Measurements from ENCODE around the gene DHX16. TPM values are rescaled to one million over a fixed set of nuclear protein-coding genes. Genes with fewer than 3 reads are reported as not detected.
"Not testable (repeated sequence)": the region's sequence is repeated elsewhere in the genome, so short reads cannot be mapped to it uniquely, and the experiment has no call there.

Gene DHX16
- total and polyA plus RNA-seq, 4 donors: 12.8 to 34.0 (median 23.7) TPM

DNA sequence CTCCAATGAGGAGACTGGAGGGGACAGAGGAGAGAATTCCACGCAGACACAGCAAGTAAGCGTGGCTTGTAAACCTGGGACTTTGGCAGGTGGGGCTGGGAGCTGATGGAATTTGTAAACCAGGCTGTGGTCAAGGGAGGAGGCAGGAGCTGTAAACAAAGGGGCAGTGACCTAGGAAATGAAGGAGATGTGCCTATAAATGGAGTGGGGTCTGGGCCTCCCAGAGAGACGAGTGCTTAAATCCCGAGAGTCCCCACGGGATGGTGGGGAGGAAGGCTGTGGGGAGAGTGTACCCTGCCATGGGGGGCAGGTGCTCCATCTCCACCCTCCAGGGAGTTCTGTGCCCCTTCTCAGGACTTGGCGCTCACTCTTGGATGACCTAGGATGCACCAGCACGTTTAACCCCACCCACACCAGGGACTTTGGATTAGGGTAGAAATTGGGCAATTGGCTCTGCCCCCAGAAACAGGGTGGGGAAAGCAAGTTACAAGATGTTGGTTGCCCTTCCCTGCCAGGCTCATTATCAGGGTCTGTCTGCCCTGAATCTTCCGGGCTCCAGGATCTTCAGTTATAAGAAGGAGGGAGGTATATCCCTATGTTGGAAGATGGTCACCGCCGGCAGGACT lies 4.0 kb upstream of the DHX16 start:
- 79 to 84% methylated on average over 10 of the region's 10 CpGs for WGBS, 2 donors
- H3K4me1 ChIP-seq (ENCODE audit: control insufficient read depth in 1 of 2, insufficient read depth in 2 of 2, low read length in 2 of 2): peaks cover 0 to 2% of the 10 kb centered on the region in 2 donors

DNA sequence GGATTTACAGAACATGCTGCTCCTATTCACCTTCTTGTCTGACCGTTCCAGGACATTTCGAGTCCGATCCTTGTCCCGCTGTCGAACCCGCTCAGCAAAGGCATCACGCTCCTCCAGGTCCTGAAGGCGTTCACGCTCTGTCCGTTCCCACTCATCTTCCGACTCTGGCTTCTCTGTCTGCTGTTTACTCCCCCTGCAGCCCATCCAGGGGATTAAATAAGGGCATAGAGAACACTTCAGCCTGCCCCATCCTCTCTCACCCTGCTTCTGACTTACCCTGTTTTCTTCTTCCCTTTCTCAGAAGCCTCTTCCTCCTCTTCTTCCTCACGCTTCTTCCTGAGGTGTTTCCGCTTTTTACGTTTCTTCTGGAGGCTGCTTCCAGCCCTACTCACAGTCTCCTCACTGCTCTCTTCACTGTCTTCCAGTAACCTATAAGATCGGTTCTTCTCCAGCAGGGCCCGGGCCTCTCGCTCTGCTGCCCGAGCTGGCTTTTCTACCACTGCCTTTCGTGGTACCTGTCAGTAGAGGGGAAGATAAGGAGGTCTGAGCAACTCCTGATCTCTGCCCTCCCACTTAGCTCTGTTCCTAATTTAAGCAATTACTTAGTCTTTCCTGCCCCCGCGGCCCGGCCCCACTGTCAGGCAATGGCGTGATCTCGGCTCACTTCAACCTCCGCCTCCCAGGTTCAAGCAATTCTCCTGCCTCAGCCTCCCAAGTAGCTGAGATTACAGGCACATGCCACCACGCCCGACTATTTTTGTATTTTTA lies 1.9 kb downstream of the DHX16 start:
- intact Hi-C loops (cut with DNase I): loop anchor here (5.0 to 10.0 kb wide), 3 partner anchors 44 to 204 kb away; partner anchors contain the start of genes ATAT1 (in 1 of the 2), MRPS18B (in 1 of the 2) and PPP1R10 (in 1 of the 2)
- Histone ChIP-seq H3K9me3 (ENCODE audit: control insufficient read depth, low read length) (no peaks in the 10 kb centered on the region), H3K27me3 (ENCODE audit: control insufficient read depth in 1 of 2, insufficient read depth in 2 of 2, low read length in 1 of 2) (no peaks in the 10 kb centered on the region), H3K4me3 (ENCODE audit: low read length in 2 of 2) (no peak overlapping the region), H3K4me1 (ENCODE audit: control insufficient read depth in 1 of 2, insufficient read depth in 2 of 2, low read length in 2 of 2) (no peaks in the 10 kb centered on the region), H3K27ac (ENCODE audit: low read depth in 1 of 2, low read length in 2 of 2) (no peak overlapping the region), H3K36me3 (ENCODE audit: control insufficient read depth in 1 of 2, insufficient read depth in 2 of 2, low read length in 1 of 2) (peaks cover 3 to 4% of the 10 kb centered on the region in 2 donors)
- ATAC-seq (ENCODE audit: low FRiP score) (no peak), DNase-seq (no peak)
- 87% methylated on average over 27 of the region's 27 CpGs for WGBS, 2 donors

More for the DNA sequence above, 4.0 kb upstream of the DHX16 start:
- DNase-seq: peak in 1 of 2 donors; percentile 17
- Histone ChIP-seq H3K4me3 (ENCODE audit: low read length in 2 of 2) (no peak overlapping the region), H3K9me3 (ENCODE audit: control insufficient read depth, low read length) (no peaks in the 10 kb centered on the region), H3K27me3 (ENCODE audit: control insufficient read depth in 1 of 2, insufficient read depth in 2 of 2, low read length in 1 of 2) (no peaks in the 10 kb centered on the region), H3K36me3 (ENCODE audit: control insufficient read depth in 1 of 2, insufficient read depth in 2 of 2, low read length in 1 of 2) (peaks cover 3 to 5% of the 10 kb centered on the region in 2 donors), H3K27ac (ENCODE audit: low read depth in 1 of 2, low read length in 2 of 2) (no peak overlapping the region)
- intact Hi-C loops (cut with DNase I): loop anchor here in 1 of 2 donors (10.0 kb wide), 1 partner anchor 198 kb away; no protein-coding TSS in a partner anchor
- ATAC-seq (ENCODE audit: low FRiP score): no peak

DNA sequence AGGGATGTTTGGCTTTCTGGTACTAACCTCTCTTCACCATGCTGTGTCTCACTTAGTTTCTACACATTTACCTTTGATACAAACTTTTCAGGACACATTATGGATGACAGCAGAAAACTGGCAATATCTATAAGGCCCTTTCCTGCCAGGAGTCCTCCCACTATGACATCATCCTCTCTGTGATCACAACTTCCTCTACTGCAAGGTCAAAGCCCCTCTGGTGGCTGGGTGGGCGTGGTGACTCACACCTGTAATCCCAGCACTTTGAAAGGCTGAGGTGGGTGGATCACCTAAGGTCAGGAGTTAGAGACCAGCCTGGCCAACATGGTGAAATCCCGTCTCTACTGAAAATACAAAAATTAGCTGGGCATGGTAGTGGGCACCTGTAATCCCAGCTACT lies 6.5 kb downstream of the DHX16 start:
- H3K4me3 ChIP-seq (ENCODE audit: low read length in 2 of 2); intact Hi-C loops (cut with DNase I); DNase-seq; H3K9me3 ChIP-seq (ENCODE audit: control insufficient read depth, low read length); H3K27me3 ChIP-seq (ENCODE audit: control insufficient read depth in 1 of 2, insufficient read depth in 2 of 2, low read length in 1 of 2); H3K4me1 ChIP-seq (ENCODE audit: control insufficient read depth in 1 of 2, insufficient read depth in 2 of 2, low read length in 2 of 2); H3K27ac ChIP-seq (ENCODE audit: low read depth in 1 of 2, low read length in 2 of 2); ATAC-seq (ENCODE audit: low FRiP score): not testable (repeated sequence)
- H3K36me3 ChIP-seq (ENCODE audit: control insufficient read depth in 1 of 2, insufficient read depth in 2 of 2, low read length in 1 of 2): peaks cover 13 to 16% of the 10 kb centered on the region in 2 donors
- WGBS, 2 donors: 79 to 85% methylated on average over 2 of the region's 2 CpGs

DNA sequence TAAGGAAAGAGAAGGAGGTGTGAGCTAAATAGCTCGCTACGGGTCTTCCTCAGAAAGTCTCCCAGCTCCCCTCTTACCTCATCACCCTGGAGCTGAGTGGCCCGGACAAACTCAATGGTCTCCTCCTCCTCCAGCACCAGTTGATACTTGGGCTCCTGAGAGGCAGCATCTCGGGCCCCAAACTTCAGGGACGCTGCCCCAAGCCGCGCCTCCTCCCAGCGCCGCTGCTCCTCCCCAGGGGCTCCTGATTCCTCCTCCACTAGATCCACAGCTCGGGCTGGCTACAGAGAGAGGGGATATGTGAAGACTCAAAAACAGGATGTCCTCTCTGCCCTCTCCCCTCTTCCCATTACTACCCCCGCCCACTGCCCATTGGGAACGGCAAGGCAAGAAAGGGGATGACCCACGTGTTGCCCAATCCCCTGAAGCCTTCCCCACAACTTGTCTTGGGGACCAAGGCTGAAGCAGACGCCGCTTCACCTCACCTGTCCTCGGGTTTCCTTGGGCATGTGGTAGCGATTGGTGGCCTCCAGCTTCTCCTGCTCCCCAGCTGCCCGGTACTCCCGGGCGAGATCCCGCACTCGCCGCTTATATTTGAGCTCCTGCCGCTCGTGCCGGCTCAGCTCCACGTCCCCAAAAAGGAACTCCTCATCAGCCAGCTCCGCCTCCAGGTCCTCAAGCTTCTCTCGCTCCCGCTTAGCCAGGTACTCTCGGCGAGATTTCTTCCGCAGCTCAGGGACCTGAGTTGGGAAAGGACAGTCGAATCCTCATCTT lies 7.6 kb downstream of the DHX16 start:
- ATAC-seq (ENCODE audit: low FRiP score): no peak
- Histone ChIP-seq H3K9me3 (ENCODE audit: control insufficient read depth, low read length) (no peaks in the 10 kb centered on the region), H3K4me3 (ENCODE audit: low read length in 2 of 2) (no peak overlapping the region), H3K4me1 (ENCODE audit: control insufficient read depth in 1 of 2, insufficient read depth in 2 of 2, low read length in 2 of 2) (no peaks in the 10 kb centered on the region), H3K27ac (ENCODE audit: low read depth in 1 of 2, low read length in 2 of 2) (no peak overlapping the region), H3K36me3 (ENCODE audit: control insufficient read depth in 1 of 2, insufficient read depth in 2 of 2, low read length in 1 of 2) (peaks cover 11 to 13% of the 10 kb centered on the region in 2 donors), H3K27me3 (ENCODE audit: control insufficient read depth in 1 of 2, insufficient read depth in 2 of 2, low read length in 1 of 2) (no peaks in the 10 kb centered on the region)
- 91 to 92% methylated on average over 34 of the region's 34 CpGs for WGBS, 2 donors
- intact Hi-C loops (cut with DNase I): no loop called here
- DNase-seq: no peak

DNA sequence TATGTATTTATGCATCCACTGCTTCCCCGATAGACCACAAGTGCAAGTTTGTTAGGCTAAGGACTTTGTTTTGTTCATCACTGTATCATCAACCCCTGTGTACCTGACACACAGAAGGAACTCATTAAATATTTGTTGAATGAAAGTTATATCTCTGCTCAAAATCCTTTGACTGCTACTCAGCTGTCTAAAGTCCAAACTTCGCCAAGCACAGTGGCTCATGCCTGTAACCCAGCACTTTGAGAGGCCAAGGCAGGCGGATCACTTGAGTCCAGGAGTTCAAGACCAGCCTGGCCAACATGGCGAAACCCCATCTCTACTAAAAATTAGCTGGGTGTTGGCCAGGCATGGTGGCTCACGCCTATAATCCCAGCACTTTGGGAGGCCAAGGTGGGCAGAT lies 14.9 kb downstream of the DHX16 start:
- DNase-seq; intact Hi-C loops (cut with DNase I); H3K4me1 ChIP-seq (ENCODE audit: control insufficient read depth in 1 of 2, insufficient read depth in 2 of 2, low read length in 2 of 2); ATAC-seq (ENCODE audit: low FRiP score); H3K27me3 ChIP-seq (ENCODE audit: control insufficient read depth in 1 of 2, insufficient read depth in 2 of 2, low read length in 1 of 2); H3K9me3 ChIP-seq (ENCODE audit: control insufficient read depth, low read length); H3K27ac ChIP-seq (ENCODE audit: low read depth in 1 of 2, low read length in 2 of 2); H3K4me3 ChIP-seq (ENCODE audit: low read length in 2 of 2): not testable (repeated sequence)
- 89 to 93% methylated on average over 5 of the region's 5 CpGs for WGBS, 2 donors
- H3K36me3 ChIP-seq (ENCODE audit: control insufficient read depth in 1 of 2, insufficient read depth in 2 of 2, low read length in 1 of 2): peaks cover 9 to 15% of the 10 kb centered on the region in 2 donors

DNA sequence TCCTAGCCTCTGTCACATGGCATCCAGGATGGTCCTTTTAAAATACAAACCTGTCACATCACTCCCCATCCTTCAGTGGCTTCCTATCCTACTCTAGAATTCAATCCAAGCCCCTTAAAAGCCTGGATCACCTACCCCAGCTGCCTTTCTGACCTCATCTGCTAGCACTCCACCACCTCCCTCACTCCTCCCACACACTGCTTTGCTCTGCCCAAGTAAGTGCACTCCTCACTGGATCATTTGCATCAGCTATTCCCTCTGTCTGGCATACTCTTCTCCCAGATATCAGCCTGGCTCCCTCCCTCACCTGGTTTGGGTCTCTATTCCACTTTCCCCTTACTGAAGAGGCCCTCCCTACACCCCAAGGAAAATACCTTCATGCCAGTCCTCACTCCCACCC lies 15.4 kb downstream of the DHX16 start:
- intact Hi-C loops (cut with DNase I): no loop called here
- ATAC-seq (ENCODE audit: low FRiP score) (no peak), DNase-seq (no peak)
- Histone ChIP-seq H3K9me3 (ENCODE audit: control insufficient read depth, low read length) (no peaks in the 10 kb centered on the region), H3K27ac (ENCODE audit: low read depth in 1 of 2, low read length in 2 of 2) (no peak overlapping the region), H3K4me1 (ENCODE audit: control insufficient read depth in 1 of 2, insufficient read depth in 2 of 2, low read length in 2 of 2) (no peaks in the 10 kb centered on the region), H3K27me3 (ENCODE audit: control insufficient read depth in 1 of 2, insufficient read depth in 2 of 2, low read length in 1 of 2) (no peaks in the 10 kb centered on the region), H3K36me3 (ENCODE audit: control insufficient read depth in 1 of 2, insufficient read depth in 2 of 2, low read length in 1 of 2) (peaks cover 4 to 15% of the 10 kb centered on the region in 2 donors), H3K4me3 (ENCODE audit: low read length in 2 of 2) (no peak overlapping the region)

DNA sequence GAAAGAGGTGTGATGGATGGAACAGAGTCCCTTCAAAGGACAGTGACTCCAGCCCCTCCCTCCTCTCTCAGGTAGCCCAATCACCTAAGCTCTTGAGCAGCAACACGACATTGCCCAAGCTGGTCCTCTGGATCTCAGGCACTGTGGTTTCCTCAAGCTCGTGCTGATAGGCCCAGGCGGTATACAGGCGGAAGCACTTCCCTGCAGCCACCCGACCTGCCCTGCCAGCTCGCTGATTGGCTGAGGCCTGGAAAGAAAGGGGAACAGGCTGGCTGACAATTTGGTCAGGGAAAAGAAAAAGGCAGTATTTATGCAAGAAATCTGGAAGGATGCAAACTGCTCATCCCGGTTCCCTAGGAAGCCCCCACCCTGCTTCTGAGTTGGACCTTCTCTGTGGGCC lies 16.3 kb downstream of the DHX16 start:
- ATAC-seq (ENCODE audit: low FRiP score) (no peak), DNase-seq (peak in 1 of 2 donors; percentile 74)
- intact Hi-C loops (cut with DNase I): no loop called here
- H3K9me3 ChIP-seq (ENCODE audit: control insufficient read depth, low read length): no peaks in the 10 kb centered on the region
- H3K27ac ChIP-seq (ENCODE audit: low read depth in 1 of 2, low read length in 2 of 2): no peak overlapping the region
- 81 to 90% methylated on average over 7 of the region's 7 CpGs for WGBS, 2 donors
- no peak overlapping the region for H3K4me3 ChIP-seq (ENCODE audit: low read length in 2 of 2)
- no peaks in the 10 kb centered on the region for H3K27me3 ChIP-seq (ENCODE audit: control insufficient read depth in 1 of 2, insufficient read depth in 2 of 2, low read length in 1 of 2)
- H3K36me3 ChIP-seq (ENCODE audit: control insufficient read depth in 1 of 2, insufficient read depth in 2 of 2, low read length in 1 of 2): peaks cover 2 to 11% of the 10 kb centered on the region in 2 donors
- H3K4me1 ChIP-seq (ENCODE audit: control insufficient read depth in 1 of 2, insufficient read depth in 2 of 2, low read length in 2 of 2): no peaks in the 10 kb centered on the region

DNA sequence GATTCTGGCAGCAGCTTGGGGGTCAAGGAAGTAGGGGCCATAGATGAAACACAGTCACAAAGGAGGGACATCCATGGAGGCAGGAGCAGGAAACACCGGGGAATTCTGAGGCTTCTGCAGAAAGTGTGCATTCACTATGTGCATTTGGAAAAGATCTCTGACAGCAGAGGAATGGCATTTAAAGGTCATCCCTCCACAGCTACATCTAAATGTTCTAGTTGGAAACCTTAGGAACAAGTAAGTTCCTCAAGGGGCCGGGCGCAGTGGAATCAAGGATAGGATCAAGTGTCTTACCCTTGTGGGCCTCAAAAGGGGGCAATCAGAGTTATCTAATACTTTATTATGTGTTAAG lies 17.1 kb downstream of the DHX16 start:
- H3K9me3 ChIP-seq (ENCODE audit: control insufficient read depth, low read length): no peaks in the 10 kb centered on the region
- DNase-seq (no peak), ATAC-seq (ENCODE audit: low FRiP score) (no peak)
- no peak overlapping the region for H3K27ac ChIP-seq (ENCODE audit: low read depth in 1 of 2, low read length in 2 of 2)
- intact Hi-C loops (cut with DNase I): no loop called here
- H3K27me3 ChIP-seq (ENCODE audit: control insufficient read depth in 1 of 2, insufficient read depth in 2 of 2, low read length in 1 of 2): no peaks in the 10 kb centered on the region
- H3K4me3 ChIP-seq (ENCODE audit: low read length in 2 of 2): no peak overlapping the region
- peaks cover 2 to 10% of the 10 kb centered on the region in 2 donors for H3K36me3 ChIP-seq (ENCODE audit: control insufficient read depth in 1 of 2, insufficient read depth in 2 of 2, low read length in 1 of 2)
- H3K4me1 ChIP-seq (ENCODE audit: control insufficient read depth in 1 of 2, insufficient read depth in 2 of 2, low read length in 2 of 2): no peaks in the 10 kb centered on the region
- 94 to 97% methylated on average over 3 of the region's 3 CpGs for WGBS, 2 donors

Data from aorta (tissue), 5 donors.